OCI-LY1 (cell line): ENCODE measurements around the gene MAP2K6.

Experiments used
- EZH2 ChIP-seq: fragments of 200-600 bp; sonication (generic), shearing (Covaris generic); IDR thresholded peaks from 2 replicates; pipeline ENCODE4 v1.8.0; 2017; ENCODE audit warnings: borderline replicate concordance, mixed run types, mild to moderate bottlenecking, antibody characterized with exemption, low read length, moderate library complexity, mixed read lengths
- TF ChIP-seq, protein P1 (sequence below): fragments of 200-600 bp; sonication (generic), shearing (Covaris generic); IDR thresholded peaks from 2 replicates; pipeline ENCODE4 v1.5.1; 2017; ENCODE audit warnings: mild to moderate bottlenecking, antibody characterized with exemption, low read length, moderate library complexity, mixed read lengths

DNA sequence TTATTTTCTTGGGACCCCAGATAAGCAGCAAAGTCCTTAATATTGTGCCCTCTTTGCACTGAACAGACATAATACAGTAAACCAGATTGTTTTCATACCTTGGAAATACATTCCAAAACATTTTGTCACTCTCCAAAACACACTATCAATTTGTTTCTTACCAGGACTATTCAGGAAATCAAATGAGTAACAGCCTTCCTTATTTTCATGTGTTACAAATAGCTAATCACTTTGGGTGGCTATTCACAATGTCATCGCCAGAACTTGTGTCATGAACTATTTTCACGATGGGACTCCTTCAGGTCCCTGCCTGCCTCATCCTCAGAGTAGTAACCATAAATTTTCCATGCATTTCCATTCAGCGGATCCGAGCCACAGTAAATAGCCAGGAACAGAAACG, 104.5 kb downstream of the MAP2K6 start:
- TF ChIP-seq, protein P1, sequence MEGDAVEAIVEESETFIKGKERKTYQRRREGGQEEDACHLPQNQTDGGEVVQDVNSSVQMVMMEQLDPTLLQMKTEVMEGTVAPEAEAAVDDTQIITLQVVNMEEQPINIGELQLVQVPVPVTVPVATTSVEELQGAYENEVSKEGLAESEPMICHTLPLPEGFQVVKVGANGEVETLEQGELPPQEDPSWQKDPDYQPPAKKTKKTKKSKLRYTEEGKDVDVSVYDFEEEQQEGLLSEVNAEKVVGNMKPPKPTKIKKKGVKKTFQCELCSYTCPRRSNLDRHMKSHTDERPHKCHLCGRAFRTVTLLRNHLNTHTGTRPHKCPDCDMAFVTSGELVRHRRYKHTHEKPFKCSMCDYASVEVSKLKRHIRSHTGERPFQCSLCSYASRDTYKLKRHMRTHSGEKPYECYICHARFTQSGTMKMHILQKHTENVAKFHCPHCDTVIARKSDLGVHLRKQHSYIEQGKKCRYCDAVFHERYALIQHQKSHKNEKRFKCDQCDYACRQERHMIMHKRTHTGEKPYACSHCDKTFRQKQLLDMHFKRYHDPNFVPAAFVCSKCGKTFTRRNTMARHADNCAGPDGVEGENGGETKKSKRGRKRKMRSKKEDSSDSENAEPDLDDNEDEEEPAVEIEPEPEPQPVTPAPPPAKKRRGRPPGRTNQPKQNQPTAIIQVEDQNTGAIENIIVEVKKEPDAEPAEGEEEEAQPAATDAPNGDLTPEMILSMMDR: no peak
- no peak for TF ChIP-seq EZH2
